Dedifferentiated amniotic fluid mesenchymal stem cell (primary cell): ENCODE measurements around the gene DNAI4.
"Not testable (repeated sequence)": the region's sequence is repeated elsewhere in the genome, so short reads cannot be mapped to it uniquely, and the experiment has no call there.

ENCODE experiments used
- DNase-seq: peaks from one replicate; pipeline ENCODE4 v3.0.0-alpha.2; 2016; ENCODE audit errors: extremely low spot score

DNAI4 gene

GRCh38 chr1:66929146-66929688 lies 4.6 kb upstream of the DNAI4 start:
- DNase-seq = no peak

- DNase-seq = no peak
Measured at GRCh38 chr1:66927528-66927927, 2.9 kb upstream of the DNAI4 start.

DNA sequence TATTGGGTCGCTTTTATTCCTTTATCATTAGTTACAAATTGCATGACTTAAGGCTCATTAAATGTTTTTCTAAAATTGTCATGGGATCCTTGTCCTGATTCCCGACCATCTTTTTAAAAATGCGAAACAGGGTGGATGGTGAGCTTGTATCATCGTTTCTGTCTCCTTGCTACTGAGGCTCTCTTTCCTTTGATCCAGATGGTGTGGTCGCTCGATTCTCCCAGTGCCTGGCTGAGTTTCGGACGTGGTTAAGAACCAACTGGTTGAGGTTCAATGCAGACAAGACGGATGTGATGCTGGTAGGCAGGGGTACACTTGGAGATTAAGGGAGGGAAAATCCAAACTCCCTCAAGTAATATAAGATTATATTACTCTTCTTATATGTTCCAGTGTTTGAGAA lies 1.3 kb upstream of the DNAI4 start:
- no peak for DNase-seq

DNA sequence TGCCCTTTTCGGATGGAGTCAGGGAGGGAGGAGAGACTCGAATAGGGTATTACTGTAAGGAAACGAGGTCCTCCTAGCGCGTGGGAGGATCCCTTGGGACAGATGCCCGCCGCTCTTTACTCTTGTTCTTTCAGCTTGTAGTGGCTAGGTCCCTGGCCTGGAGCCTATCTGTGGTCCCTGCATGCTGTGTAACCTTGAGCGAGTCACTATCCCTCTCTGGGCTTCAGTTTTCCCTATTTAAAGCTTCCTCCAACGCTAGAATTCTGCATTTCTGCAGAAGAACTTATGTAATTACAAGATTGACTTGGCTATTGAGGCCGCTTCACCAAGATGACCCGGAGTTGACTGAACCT lies 878 bp upstream of the DNAI4 start:
- no peak for DNase-seq

GRCh38 chr1:66920543-66920942 lies 4.1 kb downstream of the DNAI4 start:
- no peak for DNase-seq

GRCh38 chr1:66919828-66920227 lies 4.8 kb downstream of the DNAI4 start:
- no peak for DNase-seq

GRCh38 chr1:66919063-66919462 lies 5.6 kb downstream of the DNAI4 start:
- DNase-seq = no peak

DNA sequence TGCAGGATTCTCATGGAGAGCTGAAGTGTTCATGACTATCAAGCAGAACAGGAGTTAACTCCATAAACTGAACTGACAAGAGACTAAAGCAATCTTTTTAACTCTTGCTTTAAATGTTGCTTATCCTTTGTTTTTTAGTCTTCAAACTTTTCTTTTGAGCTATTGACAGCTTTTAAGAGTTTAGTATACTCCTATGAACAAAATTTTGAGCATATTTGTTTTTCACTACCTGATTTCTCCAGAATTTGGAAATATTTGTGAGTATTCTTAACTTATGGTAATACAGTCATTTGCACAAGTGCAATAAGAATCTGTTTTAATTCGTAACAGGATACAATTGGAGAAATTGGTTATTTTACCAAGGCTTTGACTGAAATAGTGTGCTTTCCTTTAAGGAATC lies 7.2 kb downstream of the DNAI4 start:
- DNase-seq = no peak

GRCh38 chr1:66916320-66916719 lies 8.3 kb downstream of the DNAI4 start:
- DNase-seq = no peak

DNA sequence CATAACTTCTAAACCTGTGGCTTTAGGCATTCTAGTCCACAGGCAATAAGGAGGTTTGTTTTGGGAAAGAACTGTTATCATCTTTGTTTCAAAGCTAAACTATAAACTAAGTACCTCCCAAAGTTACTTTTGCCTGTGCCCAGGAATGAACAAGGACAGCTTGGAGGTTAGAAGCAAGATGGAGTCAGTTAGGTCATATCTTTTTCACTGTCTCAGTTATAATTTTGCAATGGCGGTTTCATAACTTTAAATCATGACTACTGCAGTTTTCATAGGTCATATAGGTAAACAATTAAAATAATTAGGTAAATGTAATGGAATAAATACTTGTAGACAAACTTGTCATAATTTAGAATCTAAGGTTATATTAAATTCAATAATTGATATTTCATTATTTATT lies 9.5 kb downstream of the DNAI4 start:
- not testable (repeated sequence) for DNase-seq

DNA sequence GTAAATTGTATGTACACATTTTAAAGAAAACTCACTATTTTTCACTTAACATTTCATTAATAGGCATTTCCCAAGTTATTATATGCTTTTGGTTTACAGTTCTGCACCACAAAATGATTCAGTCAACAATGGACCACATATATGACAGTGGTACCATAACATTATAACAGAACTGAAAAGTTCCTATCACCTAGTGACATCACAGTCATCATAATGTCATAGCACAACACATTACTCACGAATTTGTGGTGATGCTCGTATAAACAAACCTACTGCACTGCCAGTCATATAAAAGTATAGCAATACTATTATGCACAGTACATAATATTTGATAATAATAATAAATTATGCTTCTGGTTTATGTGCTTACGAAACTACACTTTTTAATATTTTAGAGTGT lies 30.9 kb downstream of the DNAI4 start:
- no peak for DNase-seq

- no peak for DNase-seq
Measured at GRCh38 chr1:66890621-66891020, 34.0 kb downstream of the DNAI4 start.

DNA sequence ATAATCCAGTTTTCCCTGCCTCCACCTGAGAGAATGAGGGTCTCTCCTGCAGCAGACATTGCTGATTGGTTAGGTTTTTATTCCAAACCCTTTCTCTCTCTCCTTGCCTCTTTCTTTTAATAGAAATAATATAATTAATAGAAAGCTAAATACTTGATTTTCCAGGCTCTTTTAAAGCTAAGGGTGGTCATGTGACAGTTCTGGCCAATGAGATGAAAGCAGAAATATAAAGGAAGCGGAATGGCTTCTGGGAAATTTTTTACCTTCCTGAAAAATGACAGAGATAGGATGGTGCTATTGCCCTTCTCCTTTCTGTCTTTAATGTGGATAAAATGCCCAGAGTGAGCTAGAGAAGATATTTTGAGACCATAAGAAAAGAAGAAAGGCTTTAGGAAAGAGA lies 35.6 kb downstream of the DNAI4 start:
- no peak for DNase-seq

GRCh38 chr1:66876664-66877063 lies 48.0 kb downstream of the DNAI4 start:
- DNase-seq = no peak

DNA sequence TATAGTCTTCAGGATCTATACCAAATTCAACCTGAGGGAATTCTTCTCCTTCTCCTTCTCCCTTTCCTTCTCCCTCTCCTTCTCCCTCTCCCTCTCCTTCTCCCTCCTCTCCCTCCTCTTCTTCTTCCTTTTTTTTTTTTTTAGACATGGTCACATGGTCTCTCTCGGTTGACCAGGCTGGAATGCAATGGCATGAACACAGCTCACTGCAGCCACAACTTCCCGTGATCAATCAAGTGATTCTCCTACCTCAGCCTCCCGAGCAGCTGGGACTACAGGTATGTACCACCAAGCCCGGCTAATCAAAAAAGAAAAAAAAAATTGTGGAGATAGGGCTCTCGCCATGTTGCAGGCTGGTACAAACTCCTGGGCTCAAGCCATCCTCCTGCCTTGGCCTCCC lies 51.5 kb downstream of the DNAI4 start:
- DNase-seq = no peak

- DNase-seq = not testable (repeated sequence)
Measured at GRCh38 chr1:66872024-66872423, 52.6 kb downstream of the DNAI4 start.

GRCh38 chr1:66867501-66867900 lies 57.2 kb downstream of the DNAI4 start:
- no peak for DNase-seq

- no peak for DNase-seq
Measured at GRCh38 chr1:66860529-66860928, 64.1 kb downstream of the DNAI4 start.

- DNase-seq = no peak
Measured at GRCh38 chr1:66853379-66853778, 71.3 kb downstream of the DNAI4 start.

- no peak for DNase-seq
Measured at GRCh38 chr1:66852870-66853269, 71.8 kb downstream of the DNAI4 start.

DNA sequence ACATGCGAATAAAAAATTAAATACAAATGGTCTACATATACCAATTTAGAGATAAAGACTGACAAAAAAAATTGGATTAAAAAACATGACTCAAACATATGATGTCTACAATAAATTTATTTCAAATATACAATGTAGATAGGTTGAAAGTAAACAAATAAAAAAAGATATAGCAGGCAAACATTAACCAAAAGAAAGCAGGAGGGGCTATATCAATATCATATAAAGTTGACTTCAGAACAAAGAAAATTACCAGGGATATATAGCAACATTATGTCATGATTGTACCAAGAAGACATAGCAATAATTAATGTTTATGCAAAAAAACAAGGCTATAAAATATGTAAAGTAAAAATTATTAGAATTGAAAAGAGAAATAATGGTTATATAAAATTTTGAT lies 73.7 kb downstream of the DNAI4 start:
- DNase-seq = no peak

DNA sequence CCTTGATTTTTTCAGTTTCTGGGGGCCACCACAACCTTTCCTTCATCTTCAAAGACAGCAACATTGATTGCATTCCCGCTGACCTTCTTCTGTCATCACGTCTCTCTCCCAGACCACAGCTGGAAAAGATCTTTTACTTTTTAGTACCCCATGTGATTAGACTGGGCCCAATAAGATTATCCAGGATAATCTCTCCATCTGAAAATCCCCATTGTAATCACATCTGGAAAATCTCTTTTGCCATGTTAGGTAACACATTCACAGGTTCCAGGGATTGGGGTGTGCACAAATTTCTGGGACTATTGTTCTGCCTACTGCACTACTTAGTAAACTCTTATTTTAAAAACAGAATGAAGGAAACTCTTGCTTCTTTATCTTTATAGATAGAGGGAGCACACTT lies 76.5 kb downstream of the DNAI4 start:
- DNase-seq = no peak

- DNase-seq = no peak
Measured at GRCh38 chr1:66840929-66841328, 83.7 kb downstream of the DNAI4 start.

- no peak for DNase-seq
Measured at GRCh38 chr1:66834926-66835325, 89.7 kb downstream of the DNAI4 start.

GRCh38 chr1:66833112-66833511 lies 91.5 kb downstream of the DNAI4 start:
- DNase-seq = no peak
